Measurements from ENCODE around the gene C15orf61.

DNA sequence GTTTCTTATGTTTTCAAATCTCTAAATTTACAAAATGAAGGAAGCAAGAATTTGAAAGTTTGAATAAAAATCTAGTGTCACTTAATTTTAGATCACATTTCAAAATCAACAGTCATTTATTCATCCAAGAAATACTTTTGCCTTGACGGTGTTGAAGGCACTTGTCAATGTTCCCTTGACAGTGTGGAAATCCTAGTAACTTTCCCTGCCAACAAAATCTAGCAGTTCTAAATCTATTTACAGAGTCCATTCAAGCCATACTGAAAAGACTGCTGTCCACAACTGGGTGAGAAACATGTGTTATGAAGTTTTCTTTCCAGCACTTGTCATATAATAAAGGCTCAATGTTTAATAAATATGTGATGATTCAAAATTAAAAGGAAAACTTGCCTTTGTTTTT is 12.9 kb downstream of the C15orf61 start:
- TF ChIP-seq, protein P1, sequence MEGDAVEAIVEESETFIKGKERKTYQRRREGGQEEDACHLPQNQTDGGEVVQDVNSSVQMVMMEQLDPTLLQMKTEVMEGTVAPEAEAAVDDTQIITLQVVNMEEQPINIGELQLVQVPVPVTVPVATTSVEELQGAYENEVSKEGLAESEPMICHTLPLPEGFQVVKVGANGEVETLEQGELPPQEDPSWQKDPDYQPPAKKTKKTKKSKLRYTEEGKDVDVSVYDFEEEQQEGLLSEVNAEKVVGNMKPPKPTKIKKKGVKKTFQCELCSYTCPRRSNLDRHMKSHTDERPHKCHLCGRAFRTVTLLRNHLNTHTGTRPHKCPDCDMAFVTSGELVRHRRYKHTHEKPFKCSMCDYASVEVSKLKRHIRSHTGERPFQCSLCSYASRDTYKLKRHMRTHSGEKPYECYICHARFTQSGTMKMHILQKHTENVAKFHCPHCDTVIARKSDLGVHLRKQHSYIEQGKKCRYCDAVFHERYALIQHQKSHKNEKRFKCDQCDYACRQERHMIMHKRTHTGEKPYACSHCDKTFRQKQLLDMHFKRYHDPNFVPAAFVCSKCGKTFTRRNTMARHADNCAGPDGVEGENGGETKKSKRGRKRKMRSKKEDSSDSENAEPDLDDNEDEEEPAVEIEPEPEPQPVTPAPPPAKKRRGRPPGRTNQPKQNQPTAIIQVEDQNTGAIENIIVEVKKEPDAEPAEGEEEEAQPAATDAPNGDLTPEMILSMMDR (conservative IDR thresholded peaks at IDR 0.05) = no peak
- TF ChIP-seq ZFX (IDR thresholded peaks at IDR 0.05) = no peak

All from C4-2B (cell line).